ENCODE data around the gene RAD51. TPM values are rescaled to one million over a fixed set of nuclear protein-coding genes. Genes with fewer than 3 reads are reported as not detected.
A peak's percentile ranks its signal among the peaks of the same experiment; 100 is the strongest.

Gene RAD51
- total and polyA plus RNA-seq, 2 donors (not counting 1 experiment from before 2014, with no cell fraction given) = 1.3 to 5.0 TPM

DNA sequence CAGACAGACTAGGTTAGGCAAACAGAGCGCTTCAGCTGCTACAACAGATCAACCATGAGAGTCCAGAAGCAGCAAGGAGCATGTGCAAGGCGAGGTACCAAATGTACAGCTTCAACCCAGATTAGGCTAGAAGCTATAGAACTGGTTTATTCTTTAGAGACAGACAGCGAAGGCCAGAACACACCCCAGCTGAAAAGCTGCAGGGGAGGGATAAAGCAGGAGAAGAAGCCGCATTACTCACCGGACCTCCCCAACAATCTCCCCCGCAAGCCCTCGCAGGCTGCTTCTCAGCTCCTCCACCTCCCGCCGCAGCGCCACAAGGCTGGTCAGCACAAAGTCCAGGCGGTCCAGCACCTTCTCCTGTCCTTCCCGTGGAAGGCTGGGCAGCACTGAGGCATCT is 56.8 kb downstream of the RAD51 start:
- Histone ChIP-seq H3K4me2 (ENCODE audit: extremely low read depth, insufficient read depth, low read length) (no peak overlapping the region), H3K4me1 (ENCODE audit: control insufficient read depth, extremely low read depth, insufficient read depth, low read length) (peaks cover 3% of the 10 kb centered on the region), H4K20me1 (ENCODE audit: control insufficient read depth, extremely low read depth, insufficient read depth, low read length) (no peaks in the 10 kb centered on the region), H3K27me3 (ENCODE audit: control insufficient read depth, insufficient read depth, low read length) (no peaks in the 10 kb centered on the region), H3K36me3 (ENCODE audit: control insufficient read depth, insufficient read depth, low read length) (peaks cover 4% of the 10 kb centered on the region), H3K79me2 (ENCODE audit: control insufficient read depth, insufficient read depth, low read length) (peaks cover 9% of the 10 kb centered on the region), H3K9ac (ENCODE audit: insufficient read depth, low read length) (no peak overlapping the region), H3K4me3 (replicated peaks in 1 of 4; ENCODE audit: control extremely low read depth in 1 of 4, insufficient read depth in 1 of 4, low read depth in 3 of 4, low read length in 4 of 4) (no peak overlapping the region), H3K27ac (ENCODE audit: insufficient read depth, low read length) (no peak overlapping the region), H3K9me3 (ENCODE audit: control insufficient read depth, insufficient read depth, low read depth, low read length) (no peaks in the 10 kb centered on the region), H2AFZ (ENCODE audit: low read length) (no peak overlapping the region)
- TF ChIP-seq, protein P1, sequence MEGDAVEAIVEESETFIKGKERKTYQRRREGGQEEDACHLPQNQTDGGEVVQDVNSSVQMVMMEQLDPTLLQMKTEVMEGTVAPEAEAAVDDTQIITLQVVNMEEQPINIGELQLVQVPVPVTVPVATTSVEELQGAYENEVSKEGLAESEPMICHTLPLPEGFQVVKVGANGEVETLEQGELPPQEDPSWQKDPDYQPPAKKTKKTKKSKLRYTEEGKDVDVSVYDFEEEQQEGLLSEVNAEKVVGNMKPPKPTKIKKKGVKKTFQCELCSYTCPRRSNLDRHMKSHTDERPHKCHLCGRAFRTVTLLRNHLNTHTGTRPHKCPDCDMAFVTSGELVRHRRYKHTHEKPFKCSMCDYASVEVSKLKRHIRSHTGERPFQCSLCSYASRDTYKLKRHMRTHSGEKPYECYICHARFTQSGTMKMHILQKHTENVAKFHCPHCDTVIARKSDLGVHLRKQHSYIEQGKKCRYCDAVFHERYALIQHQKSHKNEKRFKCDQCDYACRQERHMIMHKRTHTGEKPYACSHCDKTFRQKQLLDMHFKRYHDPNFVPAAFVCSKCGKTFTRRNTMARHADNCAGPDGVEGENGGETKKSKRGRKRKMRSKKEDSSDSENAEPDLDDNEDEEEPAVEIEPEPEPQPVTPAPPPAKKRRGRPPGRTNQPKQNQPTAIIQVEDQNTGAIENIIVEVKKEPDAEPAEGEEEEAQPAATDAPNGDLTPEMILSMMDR (conservative IDR thresholded peaks at IDR 0.05 in 1 of 2, IDR thresholded peaks at IDR 0.05 in 1 of 2; ENCODE audit: low read depth in 1 of 2, low read length in 2 of 2) = no peak
- no peak for TF ChIP-seq EZH2 (IDR thresholded peaks at IDR 0.05; ENCODE audit: low read length, missing control alignments)
- DNase-seq (ENCODE audit: low read depth in 2 of 2) = no peak

DNA sequence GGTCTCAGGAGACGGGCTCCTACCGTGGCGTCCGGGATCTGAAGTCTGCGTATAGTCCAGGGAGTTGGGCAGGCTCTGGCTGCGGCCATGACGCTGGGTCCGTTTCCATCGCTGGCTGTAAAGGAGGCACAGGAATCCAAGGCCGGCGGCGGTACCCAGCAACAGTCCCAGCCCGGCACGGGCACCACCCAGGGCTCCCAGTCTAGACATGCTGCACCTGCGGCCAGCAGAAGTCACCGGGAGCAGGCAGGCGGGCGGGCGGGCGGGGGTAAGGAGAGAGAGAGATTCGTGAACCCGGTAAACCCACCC is 59.6 kb downstream of the RAD51 start:
- H3K9me3 ChIP-seq (ENCODE audit: control insufficient read depth, insufficient read depth, low read depth, low read length) = no peaks in the 10 kb centered on the region
- H3K27ac ChIP-seq (ENCODE audit: insufficient read depth, low read length) = peak overlapping the region; percentile 92
- H3K79me2 ChIP-seq (ENCODE audit: control insufficient read depth, insufficient read depth, low read length) = peaks cover 9% of the 10 kb centered on the region
- H3K9ac ChIP-seq (ENCODE audit: insufficient read depth, low read length) = peak overlapping the region; percentile 85
- H3K36me3 ChIP-seq (ENCODE audit: control insufficient read depth, insufficient read depth, low read length) = peaks cover 1% of the 10 kb centered on the region
- H3K4me1 ChIP-seq (ENCODE audit: control insufficient read depth, extremely low read depth, insufficient read depth, low read length) = no peaks in the 10 kb centered on the region
- peak overlapping the region; percentile 82 for H2AFZ ChIP-seq (ENCODE audit: low read length)
- H3K4me2 ChIP-seq (ENCODE audit: extremely low read depth, insufficient read depth, low read length) = peak overlapping the region; percentile 85
- H4K20me1 ChIP-seq (ENCODE audit: control insufficient read depth, extremely low read depth, insufficient read depth, low read length) = no peaks in the 10 kb centered on the region
- no peak for DNase-seq (ENCODE audit: low read depth in 2 of 2)
- H3K4me3 ChIP-seq (replicated peaks in 1 of 4; ENCODE audit: control extremely low read depth in 1 of 4, insufficient read depth in 1 of 4, low read depth in 3 of 4, low read length in 4 of 4) = peak overlapping the region; percentile 82 to 99 (median 90)
- TF ChIP-seq, protein P1 (conservative IDR thresholded peaks at IDR 0.05 in 1 of 2, IDR thresholded peaks at IDR 0.05 in 1 of 2; ENCODE audit: low read depth in 1 of 2, low read length in 2 of 2) = no peak
- no peak for TF ChIP-seq EZH2 (IDR thresholded peaks at IDR 0.05; ENCODE audit: low read length, missing control alignments)
- H3K27me3 ChIP-seq (ENCODE audit: control insufficient read depth, insufficient read depth, low read length) = no peaks in the 10 kb centered on the region

DNA sequence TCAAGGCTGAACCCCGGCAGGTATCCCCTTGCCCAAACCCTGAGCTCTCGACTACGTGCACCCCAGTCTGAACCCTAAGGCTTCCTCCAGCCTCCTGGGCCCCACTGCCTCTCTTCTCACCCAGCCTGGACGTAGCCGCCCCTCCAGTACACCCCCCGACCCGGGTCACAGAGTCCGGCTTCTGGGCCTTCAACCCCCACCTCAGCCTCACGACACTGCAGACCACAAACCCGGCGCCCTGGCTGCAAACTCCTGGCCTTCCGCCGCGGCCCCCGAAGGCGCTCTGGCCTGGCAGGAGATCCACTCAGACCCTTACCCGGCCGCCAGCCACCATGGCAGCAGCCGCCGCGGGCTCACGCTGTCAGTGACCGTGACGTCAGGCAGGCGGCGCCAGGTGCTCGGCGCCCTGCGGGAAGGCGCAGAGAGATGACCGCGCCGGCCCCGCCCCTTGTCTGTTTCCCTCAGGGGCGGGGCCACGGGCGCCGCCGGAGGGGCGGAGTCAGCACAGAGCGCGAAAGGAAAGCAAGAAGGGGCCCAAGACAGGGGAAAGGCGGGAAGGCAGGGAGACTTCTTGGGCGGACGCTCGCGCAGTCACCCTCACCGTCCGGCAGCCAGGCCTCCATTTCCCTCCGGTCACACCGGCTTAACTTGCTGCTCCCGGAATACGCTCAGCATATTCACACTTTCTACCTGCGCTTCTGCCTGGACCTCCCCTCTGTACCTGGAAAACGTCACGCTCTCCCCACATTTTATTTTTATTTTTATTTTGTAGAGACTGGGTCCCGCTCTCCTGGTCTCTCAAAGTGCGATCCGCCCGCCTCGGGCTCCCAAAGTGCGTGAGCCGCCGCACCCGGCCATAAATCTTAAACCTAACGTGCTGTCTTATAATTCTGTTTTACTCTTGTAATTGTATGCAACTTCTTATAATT is 60.2 kb downstream of the RAD51 start, which contains the start of gene RMDN3:
RMDN3 (minus strand) TSS at position 372 of the 929 bp plus-strand sequence. CDS start 471 bp downstream, outside the sequence.
- H3K9me3 ChIP-seq (ENCODE audit: control insufficient read depth, insufficient read depth, low read depth, low read length) = no peaks in the 10 kb centered on the region
- peak; percentile 87 to 92 for DNase-seq (ENCODE audit: low read depth in 2 of 2)
- TF ChIP-seq, protein P1 (conservative IDR thresholded peaks at IDR 0.05 in 1 of 2, IDR thresholded peaks at IDR 0.05 in 1 of 2; ENCODE audit: low read depth in 1 of 2, low read length in 2 of 2) = no peak
- TF ChIP-seq EZH2 (IDR thresholded peaks at IDR 0.05; ENCODE audit: low read length, missing control alignments) = no peak
- no peaks in the 10 kb centered on the region for H3K4me1 ChIP-seq (ENCODE audit: control insufficient read depth, extremely low read depth, insufficient read depth, low read length)
- no peaks in the 10 kb centered on the region for H3K27me3 ChIP-seq (ENCODE audit: control insufficient read depth, insufficient read depth, low read length)
- H2AFZ ChIP-seq (ENCODE audit: low read length) = peak within 1 kb of the TSS; percentile 98
- H3K27ac ChIP-seq (ENCODE audit: insufficient read depth, low read length) = peak within 1 kb of the TSS; percentile 92
- H3K9ac ChIP-seq (ENCODE audit: insufficient read depth, low read length) = peak within 1 kb of the TSS; percentile 85
- H3K79me2 ChIP-seq (ENCODE audit: control insufficient read depth, insufficient read depth, low read length) = peaks cover 9% of the 10 kb centered on the region
- peak within 1 kb of the TSS; percentile 85 to 99 (median 90) for H3K4me3 ChIP-seq (replicated peaks in 1 of 4; ENCODE audit: control extremely low read depth in 1 of 4, insufficient read depth in 1 of 4, low read depth in 3 of 4, low read length in 4 of 4)
- H3K36me3 ChIP-seq (ENCODE audit: control insufficient read depth, insufficient read depth, low read length) = peaks cover 1% of the 10 kb centered on the region
- H4K20me1 ChIP-seq (ENCODE audit: control insufficient read depth, extremely low read depth, insufficient read depth, low read length) = no peaks in the 10 kb centered on the region
- peak within 1 kb of the TSS; percentile 85 for H3K4me2 ChIP-seq (ENCODE audit: extremely low read depth, insufficient read depth, low read length)
